ENCODE data around the gene BAIAP2L1. TPM values are rescaled to one million over a fixed set of nuclear protein-coding genes. Genes with fewer than 3 reads are reported as not detected.
"Not testable (repeated sequence)": the region's sequence is repeated elsewhere in the genome, so short reads cannot be mapped to it uniquely, and the experiment has no call there.

The BAIAP2L1 gene
- 28.0 and 43.7 TPM in 2 replicates for total RNA-seq (ENCODE audit: low replicate concordance)
- long read RNA-seq, partial matches to known transcripts = 14 of 20 reads
- long read RNA-seq, other reads (novel, unspliced or antisense) = 2 of 20 reads

GRCh38 chr7:98400542-98401340, at the start of gene BAIAP2L1:
BAIAP2L1 (minus strand) TSS chr7:98401090; CDS start chr7:98400852, 238 bp downstream.
- DNase-seq (ENCODE audit: extremely low spot score, unreplicated experiment) = peak; percentile 97

GRCh38 chr7:98448766-98449165, 47.9 kb upstream of the BAIAP2L1 start:
- no peak overlapping the region for H3K27ac Mint-ChIP-seq
- DNase-seq (ENCODE audit: extremely low spot score, unreplicated experiment) = no peak
- no peaks in the 10 kb centered on the region for H3K36me3 Mint-ChIP-seq
- H3K9me3 Mint-ChIP-seq = peaks cover 8% of the 10 kb centered on the region
- TF ChIP-seq CTCF (conservative IDR thresholded peaks at IDR 0.05) = no peak
- H3K4me1 Mint-ChIP-seq (ENCODE audit: unreplicated experiment) = no peaks in the 10 kb centered on the region
- no peak overlapping the region for H3K4me3 Mint-ChIP-seq
- H3K27me3 Mint-ChIP-seq = peaks cover 3% of the 10 kb centered on the region

More at GRCh38 chr7:98400542-98401340, at the start of gene BAIAP2L1:
- Mint-ChIP-seq H3K27ac (peak within 1 kb of the TSS; percentile 87), H3K4me3 (peak within 1 kb of the TSS; percentile 88), H3K9me3 (no peaks in the 10 kb centered on the region), H3K27me3 (no peaks in the 10 kb centered on the region), H3K36me3 (no peaks in the 10 kb centered on the region), H3K4me1 (ENCODE audit: unreplicated experiment) (peaks cover 24% of the 10 kb centered on the region)
- TF ChIP-seq CTCF (conservative IDR thresholded peaks at IDR 0.05) = peak; percentile 83

GRCh38 chr7:98440992-98441391, 40.1 kb upstream of the BAIAP2L1 start:
- not testable (repeated sequence) for H3K27me3 Mint-ChIP-seq; H3K4me3 Mint-ChIP-seq; DNase-seq (ENCODE audit: extremely low spot score, unreplicated experiment); H3K36me3 Mint-ChIP-seq; H3K27ac Mint-ChIP-seq; H3K9me3 Mint-ChIP-seq; H3K4me1 Mint-ChIP-seq (ENCODE audit: unreplicated experiment)

- no peaks in the 10 kb centered on the region for H3K4me1 Mint-ChIP-seq (ENCODE audit: unreplicated experiment)
- H3K4me3 Mint-ChIP-seq = no peak overlapping the region
- no peaks in the 10 kb centered on the region for H3K36me3 Mint-ChIP-seq
- no peak for TF ChIP-seq CTCF (conservative IDR thresholded peaks at IDR 0.05)
- H3K27ac Mint-ChIP-seq = no peak overlapping the region
- H3K27me3 Mint-ChIP-seq = peaks cover 3% of the 10 kb centered on the region
- no peak for DNase-seq (ENCODE audit: extremely low spot score, unreplicated experiment)
- H3K9me3 Mint-ChIP-seq = no peaks in the 10 kb centered on the region
Measured at GRCh38 chr7:98439484-98439883, 38.6 kb upstream of the BAIAP2L1 start.

- TF ChIP-seq CTCF (conservative IDR thresholded peaks at IDR 0.05) = no peak
- Mint-ChIP-seq H3K27ac (no peak overlapping the region), H3K9me3 (no peaks in the 10 kb centered on the region), H3K4me3 (no peak overlapping the region), H3K36me3 (no peaks in the 10 kb centered on the region), H3K4me1 (ENCODE audit: unreplicated experiment) (no peaks in the 10 kb centered on the region), H3K27me3 (peaks cover 3% of the 10 kb centered on the region)
- DNase-seq (ENCODE audit: extremely low spot score, unreplicated experiment) = no peak
Measured at GRCh38 chr7:98434087-98434486, 33.2 kb upstream of the BAIAP2L1 start.

- no peak overlapping the region for H3K4me3 Mint-ChIP-seq
- no peaks in the 10 kb centered on the region for H3K9me3 Mint-ChIP-seq
- no peaks in the 10 kb centered on the region for H3K27me3 Mint-ChIP-seq
- TF ChIP-seq CTCF (conservative IDR thresholded peaks at IDR 0.05) = no peak
- H3K27ac Mint-ChIP-seq = no peak overlapping the region
- H3K36me3 Mint-ChIP-seq = no peaks in the 10 kb centered on the region
- H3K4me1 Mint-ChIP-seq (ENCODE audit: unreplicated experiment) = no peaks in the 10 kb centered on the region
- DNase-seq (ENCODE audit: extremely low spot score, unreplicated experiment) = no peak
Measured at GRCh38 chr7:98429799-98430198, 28.9 kb upstream of the BAIAP2L1 start.
